Measurements from ENCODE around the gene EXT2. TPM values are rescaled to one million over a fixed set of nuclear protein-coding genes. Genes with fewer than 3 reads are reported as not detected.

Gene EXT2
- total RNA-seq, 4 donors from 2014 or later = 47.8 to 80.4 (median 68.0) TPM

GRCh38 chr11:44113572-44113971 is 18.1 kb downstream of the EXT2 start:
- no peak for TF ChIP-seq EP300 (IDR thresholded peaks at IDR 0.05)
- TF ChIP-seq POLR2AphosphoS5 (IDR thresholded peaks at IDR 0.05) = no peak
- no peak for TF ChIP-seq CTCF (IDR thresholded peaks at IDR 0.05)
- TF ChIP-seq POLR2A (IDR thresholded peaks at IDR 0.05; ENCODE audit: low read depth) = no peak
- intact Hi-C loops (cut with DNase I) = no loop called here
- H3K27me3 ChIP-seq = no peaks in the 10 kb centered on the region
- DNase-seq (ENCODE audit: extremely low spot score) = no peak
- peaks cover 15 to 24% (median 21%) of the 10 kb centered on the region in 4 donors for H3K4me1 ChIP-seq
- H3K36me3 ChIP-seq = peaks cover 10 to 56% (median 42%) of the 10 kb centered on the region in 4 donors
- no peak overlapping the region for H3K4me3 ChIP-seq
- no peaks in the 10 kb centered on the region for H3K9me3 ChIP-seq
- no peak overlapping the region for H3K27ac ChIP-seq (replicated peaks in 1 of 4)
- 86% methylated on average over 3 of the region's 3 CpGs for WGBS

GRCh38 chr11:44116234-44116830 is 20.9 kb downstream of the EXT2 start:
- Histone ChIP-seq H3K36me3 (peaks cover 5 to 55% (median 35%) of the 10 kb centered on the region in 4 donors), H3K27ac (replicated peaks in 1 of 4) (no peak overlapping the region), H3K4me3 (no peak overlapping the region), H3K27me3 (no peaks in the 10 kb centered on the region), H3K4me1 (peaks cover 15 to 36% (median 19%) of the 10 kb centered on the region in 4 donors), H3K9me3 (no peaks in the 10 kb centered on the region)
- WGBS = 51% methylated on average over 3 of the region's 3 CpGs
- TF ChIP-seq CTCF (IDR thresholded peaks at IDR 0.05) = no peak
- TF ChIP-seq POLR2AphosphoS5 (IDR thresholded peaks at IDR 0.05) = no peak
- no peak for TF ChIP-seq EP300 (IDR thresholded peaks at IDR 0.05)
- TF ChIP-seq POLR2A (IDR thresholded peaks at IDR 0.05; ENCODE audit: low read depth) = no peak
- no peak for DNase-seq (ENCODE audit: extremely low spot score)
- intact Hi-C loops (cut with DNase I) = no loop called here

- Histone ChIP-seq H3K4me3 (no peak overlapping the region), H3K9me3 (no peaks in the 10 kb centered on the region), H3K36me3 (peaks cover 14 to 70% (median 29%) of the 10 kb centered on the region in 4 donors), H3K4me1 (peaks cover 0 to 18% (median 3%) of the 10 kb centered on the region in 4 donors), H3K27me3 (no peaks in the 10 kb centered on the region), H3K27ac (replicated peaks in 1 of 4) (no peak overlapping the region)
- intact Hi-C loops (cut with DNase I) = no loop called here
- no peak for DNase-seq (ENCODE audit: extremely low spot score)
- 77% methylated on average over 5 of the region's 5 CpGs for WGBS
- TF ChIP-seq CTCF (IDR thresholded peaks at IDR 0.05) (peak in 1 of 3 experiments; percentile 30), EP300 (IDR thresholded peaks at IDR 0.05) (no peak), POLR2AphosphoS5 (IDR thresholded peaks at IDR 0.05) (no peak)
These were observed 24.7 kb downstream of the EXT2 start for GRCh38 chr11:44120169-44120568.

GRCh38 chr11:44125598-44125997 is 30.1 kb downstream of the EXT2 start:
- Histone ChIP-seq H3K27ac (replicated peaks in 1 of 4) (no peak overlapping the region), H3K36me3 (peaks cover 57 to 92% (median 64%) of the 10 kb centered on the region in 4 donors), H3K4me3 (no peak overlapping the region), H3K27me3 (no peaks in the 10 kb centered on the region), H3K9me3 (no peaks in the 10 kb centered on the region), H3K4me1 (peaks cover 0 to 5% (median 0%) of the 10 kb centered on the region in 4 donors)
- intact Hi-C loops (cut with DNase I) = no loop called here
- TF ChIP-seq POLR2AphosphoS5 (IDR thresholded peaks at IDR 0.05) (no peak), POLR2A (IDR thresholded peaks at IDR 0.05; ENCODE audit: low read depth) (no peak), CTCF (IDR thresholded peaks at IDR 0.05) (no peak)
- 67% methylated on average over 4 of the region's 4 CpGs for WGBS
- no peak for DNase-seq (ENCODE audit: extremely low spot score)

GRCh38 chr11:44126304-44126703 is 30.8 kb downstream of the EXT2 start:
- Histone ChIP-seq H3K27ac (replicated peaks in 1 of 4) (no peak overlapping the region), H3K9me3 (no peaks in the 10 kb centered on the region), H3K4me1 (peaks cover 0 to 5% (median 0%) of the 10 kb centered on the region in 4 donors), H3K4me3 (no peak overlapping the region), H3K27me3 (no peaks in the 10 kb centered on the region), H3K36me3 (peaks cover 63 to 94% (median 68%) of the 10 kb centered on the region in 4 donors)
- intact Hi-C loops (cut with DNase I) = no loop called here
- 85% methylated on average over 2 of the region's 2 CpGs for WGBS
- no peak for TF ChIP-seq CTCF (IDR thresholded peaks at IDR 0.05)
- TF ChIP-seq POLR2A (IDR thresholded peaks at IDR 0.05; ENCODE audit: low read depth) = no peak
- TF ChIP-seq POLR2AphosphoS5 (IDR thresholded peaks at IDR 0.05) = no peak
- TF ChIP-seq EP300 (IDR thresholded peaks at IDR 0.05) = no peak
- no peak for DNase-seq (ENCODE audit: extremely low spot score)
